Measurements from ENCODE around the gene C1QTNF5. TPM values are rescaled to one million over a fixed set of nuclear protein-coding genes. Genes with fewer than 3 reads are reported as not detected.

Gene C1QTNF5
- total and polyA plus RNA-seq, 2 of the 8 experiments (the other 6 are each of a cell fraction or from before 2014, with no cell fraction given), result 2.2 to 2.7 TPM

- Histone ChIP-seq H2BK5ac (ENCODE audit: low read depth, low read length) (no peak overlapping the region; the same call in 1 of the 2 replicates), H2BK15ac (ENCODE audit: low read length) (no peak overlapping the region), H2BK20ac (ENCODE audit: low read length) (no peak overlapping the region), H3K27me3 (replicated peaks in 1 of 4; ENCODE audit: control insufficient read depth in 3 of 4, extremely low read depth in 1 of 4, insufficient read depth in 3 of 4, low read length in 3 of 4) (peaks cover 0 to 4% (median under 1%) of the 10 kb centered on the region in 4 experiments; a peak in 2 of 7 replicates), H3K23ac (ENCODE audit: insufficient read length) (no peak overlapping the region), H2BK12ac (ENCODE audit: low read depth, low read length) (no peak overlapping the region), H3K9me3 (ENCODE audit: insufficient read depth in 2 of 2, low read depth in 1 of 2, low read length in 1 of 2) (no peaks in the 10 kb centered on the region), H3K23me2 (ENCODE audit: low read depth, low read length) (no peaks in the 10 kb centered on the region), H4K5ac (ENCODE audit: insufficient read length, low read depth, low read length) (no peak overlapping the region), H3K9ac (replicated peaks in 1 of 4; ENCODE audit: extremely low read depth in 1 of 4, low read depth in 3 of 4, low read length in 3 of 4) (no peak overlapping the region), H2BK120ac (replicated peaks; ENCODE audit: low read depth, low read length) (no peak overlapping the region), H3K4me2 (ENCODE audit: insufficient read depth in 1 of 2, low read depth in 2 of 2, low read length in 2 of 2) (no peak overlapping the region), H3K4me3 (ENCODE audit: extremely low read depth in 1 of 4, insufficient read depth in 2 of 4, low read depth in 3 of 4, low read length in 4 of 4) (no peak overlapping the region), H4K8ac (ENCODE audit: extremely low read depth, insufficient read depth, low read length) (no peak overlapping the region; the same call in 1 of the 2 replicates), H3K36me3 (ENCODE audit: control insufficient read depth in 2 of 4, insufficient read depth in 4 of 4, low read length in 3 of 4) (no peaks in the 10 kb centered on the region), H4K20me1 (replicated peaks in 1 of 2; ENCODE audit: control insufficient read depth in 1 of 2, insufficient read depth in 2 of 2, low read length in 2 of 2) (no peaks in the 10 kb centered on the region), H3K4ac (replicated peaks; ENCODE audit: insufficient read length, low read depth, low read length) (no peak overlapping the region), H2AFZ (ENCODE audit: low read length) (no peak overlapping the region), H4K91ac (replicated peaks; ENCODE audit: insufficient read length, low read length) (peak overlapping the region; percentile 2), H3K79me2 (ENCODE audit: control insufficient read depth in 1 of 2, insufficient read depth in 2 of 2, low read length in 2 of 2) (no peaks in the 10 kb centered on the region), H3K4me1 (replicated peaks in 1 of 4; ENCODE audit: control insufficient read depth in 3 of 4, insufficient read depth in 4 of 4, low read length in 3 of 4) (peaks cover 0 to 2% (median under 1%) of the 10 kb centered on the region in 4 experiments; a peak in 6 of 7 replicates), H3K18ac (ENCODE audit: extremely low read depth, low read length) (no peak overlapping the region), H3K56ac (replicated peaks; ENCODE audit: insufficient read length, low read depth, low read length) (no peak overlapping the region), H3K14ac (ENCODE audit: insufficient read length) (no peak overlapping the region), H3K27ac (ENCODE audit: low read depth, low read length) (no peak overlapping the region), H3K79me1 (ENCODE audit: low read depth, low read length) (no peaks in the 10 kb centered on the region), H2AK5ac (ENCODE audit: low read depth, low read length) (no peak overlapping the region)
- ChIA-PET CTCF (ENCODE audit: partially characterized antibody) (interaction anchor here (0.7 to 18.0 kb wide), 6 partner anchors 9 to 125 kb away, joined by 3 to 463 read pairs (median 4); partner anchors contain the start of genes C1QTNF5 and USP2), POLR2A (ENCODE audit: partially characterized antibody) (no interaction called here)
- WGBS, 2 experiments (ENCODE audit: extremely low coverage in 1 of 2, insufficient coverage in 1 of 2, insufficient read length in 1 of 2, insufficient replicate concordance in 2 of 2, low coverage in 1 of 2, low lambda C conversion rate in 2 of 2, missing lambda C conversion rate in 1 of 2), result 87% methylated on average over 6 of the region's 6 CpGs; no CpG with 5 or more reads in 1 of the 2 experiments
- no peak for FAIRE-seq
- DNase-seq (ENCODE audit: low read depth in 1 of 2, low spot score in 2 of 2), result no peak
- no peak for TF ChIP-seq SAP30 (IDR thresholded peaks at IDR 0.05; ENCODE audit: insufficient read depth, insufficient replicate concordance, low read length)
- TF ChIP-seq TAF1 (IDR thresholded peaks at IDR 0.05; ENCODE audit: low read depth, low read length), result no peak
- no peak for TF ChIP-seq MAX (IDR thresholded peaks at IDR 0.05)
- TF ChIP-seq RAD21 (IDR thresholded peaks at IDR 0.05 in 1 of 2, conservative IDR thresholded peaks at IDR 0.05 in 1 of 2; ENCODE audit: low read depth in 2 of 2, low read length in 2 of 2), result no peak
- no peak for TF ChIP-seq KDM4A (IDR thresholded peaks at IDR 0.05; ENCODE audit: low read depth, low read length, severe bottlenecking)
- TF ChIP-seq SP4 (IDR thresholded peaks at IDR 0.05; ENCODE audit: low read length), result no peak
- no peak for TF ChIP-seq RNF2 (IDR thresholded peaks at IDR 0.05; ENCODE audit: borderline replicate concordance, low read depth, low read length, missing control alignments, poor library complexity, severe bottlenecking)
- no peak for TF ChIP-seq PHF8 (conservative IDR thresholded peaks at IDR 0.05; ENCODE audit: low read depth, low read length)
- no peak for TF ChIP-seq EP300 (IDR thresholded peaks at IDR 0.05; ENCODE audit: borderline replicate concordance in 1 of 2, low read depth in 2 of 2, low read length in 2 of 2)
- no peak for TF ChIP-seq NANOG (IDR thresholded peaks at IDR 0.05; ENCODE audit: insufficient read depth, low read depth, low read length, poor library complexity, severe bottlenecking)
- TF ChIP-seq TBP (IDR thresholded peaks at IDR 0.05; ENCODE audit: low read depth, low read length), result no peak
- no peak for TF ChIP-seq SIN3A (conservative IDR thresholded peaks at IDR 0.05 in 1 of 2, IDR thresholded peaks at IDR 0.05 in 1 of 2; ENCODE audit: low read depth in 1 of 2, low read length in 2 of 2)
Measured at GRCh38 chr11:119350302-119350701, 9.6 kb upstream of the C1QTNF5 start.

All from H1 (cell line).